T-helper 17 cell (primary cell): ENCODE results near the gene PTAR1. TPM values are rescaled to one million over a fixed set of nuclear protein-coding genes. Genes with fewer than 3 reads are reported as not detected.
A peak's percentile ranks its signal among the peaks of the same experiment; 100 is the strongest.
"Not testable (repeated sequence)": the region's sequence is repeated elsewhere in the genome, so short reads cannot be mapped to it uniquely, and the experiment has no call there.

Experiments used
- ATAC-seq: fragments of 150-1000 bp; cut with Tn5 transposase; 2 replicates; pipeline ENCODE4 v1.10.0; 2021; ENCODE audit warnings: mild to moderate bottlenecking, moderate library complexity
- DNase-seq, 3 donors: peaks; one replicate each; pipeline versions ENCODE4 v3.0.0 to v3.0.0-alpha.2; 2020 to 2021
- H3K9me3 ChIP-seq: one replicate; pipeline ENCODE4 v1.7.0; 2013; ENCODE audit warnings: low read length, mild to moderate bottlenecking; ENCODE audit not compliant: control insufficient read depth, poor library complexity, severe bottlenecking
- H3K27ac Mint-ChIP-seq: one replicate; pipeline ENCODE4 v1.8.0; 2022; ENCODE audit warnings: mild to moderate bottlenecking, moderate library complexity, mixed read lengths
- H3K27me3 Mint-ChIP-seq: one replicate; pipeline ENCODE4 v1.8.0; 2022; ENCODE audit warnings: mixed read lengths
- H3K36me3 Mint-ChIP-seq: one replicate; pipeline ENCODE4 v1.8.0; 2022; ENCODE audit warnings: low read depth, mixed read lengths
- H3K4me1 Mint-ChIP-seq: one replicate; pipeline ENCODE4 v1.8.0; 2022; ENCODE audit warnings: mild to moderate bottlenecking, mixed read lengths
- H3K4me3 Mint-ChIP-seq: one replicate; pipeline ENCODE4 v1.8.0; 2022; ENCODE audit warnings: mild to moderate bottlenecking, moderate library complexity, mixed read lengths
- total RNA-seq, 4 donors: library from RNA in 2 of 4; stranded (reverse) in 2 of 4; gene quantifications; one replicate each; pipeline ENCODE4 v1.2.3 and lab custom pipeline; 2022 to 2026

PTAR1 gene
- total RNA-seq, 2 donors from 2014 or later, result 56.7 to 70.6 TPM

DNA sequence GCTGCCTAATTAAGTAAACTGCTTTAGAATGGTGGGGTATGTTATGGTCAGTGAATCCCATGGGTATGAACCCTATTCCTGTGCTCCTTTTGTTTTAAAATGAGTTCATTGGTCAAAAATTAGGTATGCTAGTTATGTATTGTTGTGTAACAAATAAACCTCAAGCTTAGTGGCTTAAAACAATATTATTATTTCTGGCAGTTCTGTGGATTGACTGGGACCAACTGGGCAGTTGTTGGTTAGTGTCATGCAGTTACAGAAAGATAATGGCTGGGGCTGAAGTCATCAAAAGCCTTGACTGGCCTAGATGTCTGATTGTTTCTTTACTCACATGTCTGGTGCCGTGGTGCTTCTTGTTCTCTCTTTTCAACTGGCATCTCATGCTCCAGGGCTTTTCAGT lies 8.9 kb upstream of the PTAR1 start:
- H3K27me3 Mint-ChIP-seq, result no peaks in the 10 kb centered on the region

DNA sequence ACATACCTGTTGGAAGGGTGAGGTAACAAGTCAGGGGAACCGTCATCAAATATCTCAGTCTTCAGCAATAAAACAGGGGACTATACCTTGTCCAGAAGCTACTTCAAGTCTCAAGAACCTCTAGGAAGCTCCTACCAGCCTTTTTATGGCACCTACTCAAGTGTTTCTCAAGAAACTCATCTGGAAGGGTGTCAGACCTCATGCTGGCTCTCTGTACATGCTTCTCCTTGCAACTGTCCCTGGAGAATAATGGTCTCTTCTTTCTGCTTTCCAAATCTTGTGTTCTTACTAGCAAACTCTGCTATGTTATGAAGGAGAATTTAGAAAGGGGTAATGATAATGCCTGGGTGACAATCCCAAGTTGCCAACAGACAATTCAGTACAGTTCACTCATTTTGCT lies 8.3 kb upstream of the PTAR1 start:
- peaks cover 2% of the 10 kb centered on the region for H3K4me1 Mint-ChIP-seq

More for the DNA sequence above, 8.9 kb upstream of the PTAR1 start:
- ATAC-seq (no peak), DNase-seq (no peak)
- H3K9me3 ChIP-seq, result no peaks in the 10 kb centered on the region
- Mint-ChIP-seq H3K4me3 (no peak overlapping the region), H3K36me3 (no peaks in the 10 kb centered on the region), H3K4me1 (peaks cover 2% of the 10 kb centered on the region), H3K27ac (no peak overlapping the region)

DNA sequence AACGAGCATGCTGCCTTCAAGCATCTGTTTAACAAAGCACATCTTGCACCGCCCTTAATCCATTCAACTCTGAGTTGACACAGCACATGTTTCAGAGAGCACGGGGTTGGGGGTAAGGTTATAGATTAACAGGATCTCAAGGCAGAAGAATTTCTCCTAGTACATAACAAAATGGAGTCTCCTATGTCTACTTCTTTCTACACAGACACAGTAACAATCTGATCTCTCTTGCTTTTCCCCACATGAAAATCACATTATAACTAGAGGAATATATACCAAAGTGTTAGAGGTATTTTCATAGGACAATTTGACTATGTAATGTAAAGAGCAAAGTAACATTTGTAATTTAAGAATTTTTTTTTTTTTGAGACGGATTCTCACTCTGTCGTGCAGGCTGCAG lies 4.1 kb upstream of the PTAR1 start:
- not testable (repeated sequence) for H3K27me3 Mint-ChIP-seq, DNase-seq, H3K9me3 ChIP-seq, H3K36me3 Mint-ChIP-seq, H3K27ac Mint-ChIP-seq, ATAC-seq, H3K4me1 Mint-ChIP-seq
- peak overlapping the region; percentile 25 for H3K4me3 Mint-ChIP-seq

More for the DNA sequence above, 8.3 kb upstream of the PTAR1 start:
- H3K4me3 Mint-ChIP-seq, result no peak overlapping the region
- H3K27ac Mint-ChIP-seq, result no peak overlapping the region
- ATAC-seq, result no peak
- no peaks in the 10 kb centered on the region for H3K36me3 Mint-ChIP-seq
- H3K27me3 Mint-ChIP-seq, result no peaks in the 10 kb centered on the region
- DNase-seq, result no peak
- H3K9me3 ChIP-seq, result no peaks in the 10 kb centered on the region

DNA sequence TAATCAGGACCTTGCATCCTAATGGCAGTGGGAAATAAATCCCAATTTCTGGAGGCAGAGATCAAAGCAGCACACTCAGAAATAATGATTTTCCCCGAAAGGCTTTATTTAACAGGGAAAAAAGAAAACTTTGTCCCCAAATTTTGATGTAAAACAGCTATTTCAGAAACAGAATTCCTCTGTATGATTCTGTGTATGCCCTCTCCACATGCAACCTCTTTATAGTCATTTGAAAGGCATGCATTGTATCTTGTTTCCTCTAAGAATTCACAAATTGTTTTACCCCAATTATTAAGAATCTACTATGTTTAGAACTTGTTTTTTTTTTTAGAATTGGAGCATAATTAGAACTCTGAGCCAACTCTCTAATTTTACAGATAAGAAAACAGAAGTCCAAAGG lies 2.7 kb upstream of the PTAR1 start:
- H3K36me3 Mint-ChIP-seq, result peaks cover 2% of the 10 kb centered on the region
- H3K27ac Mint-ChIP-seq, result no peak overlapping the region
- H3K4me3 Mint-ChIP-seq, result no peak overlapping the region
- peaks cover 12% of the 10 kb centered on the region for H3K4me1 Mint-ChIP-seq
- H3K27me3 Mint-ChIP-seq, result no peaks in the 10 kb centered on the region
- no peak for ATAC-seq
- DNase-seq, result no peak
- H3K9me3 ChIP-seq, result no peaks in the 10 kb centered on the region

DNA sequence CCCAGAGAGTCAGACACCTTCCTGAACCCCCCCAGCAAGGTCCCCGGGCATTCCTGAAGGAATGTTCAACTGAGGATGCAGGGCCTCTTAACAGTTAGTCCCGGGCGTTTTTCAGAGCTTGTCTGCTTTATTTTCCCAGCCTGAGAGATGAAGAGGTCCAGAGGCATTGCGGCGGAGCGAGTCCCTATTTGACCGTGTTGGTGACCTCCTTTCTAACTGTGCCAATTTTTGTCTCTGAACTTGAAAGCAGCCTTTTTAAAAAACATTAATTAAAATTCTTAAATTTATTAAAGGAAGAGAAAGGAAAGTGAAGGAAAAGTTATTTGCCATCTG lies 433 bp upstream of the PTAR1 start:
- H3K9me3 ChIP-seq, result no peaks in the 10 kb centered on the region
- Mint-ChIP-seq H3K27me3 (no peaks in the 10 kb centered on the region), H3K4me3 (peak overlapping the region; percentile 95), H3K36me3 (peaks cover 2% of the 10 kb centered on the region), H3K27ac (peak overlapping the region; percentile 87), H3K4me1 (peaks cover 19% of the 10 kb centered on the region)
- ATAC-seq (no peak), DNase-seq (no peak)

DNA sequence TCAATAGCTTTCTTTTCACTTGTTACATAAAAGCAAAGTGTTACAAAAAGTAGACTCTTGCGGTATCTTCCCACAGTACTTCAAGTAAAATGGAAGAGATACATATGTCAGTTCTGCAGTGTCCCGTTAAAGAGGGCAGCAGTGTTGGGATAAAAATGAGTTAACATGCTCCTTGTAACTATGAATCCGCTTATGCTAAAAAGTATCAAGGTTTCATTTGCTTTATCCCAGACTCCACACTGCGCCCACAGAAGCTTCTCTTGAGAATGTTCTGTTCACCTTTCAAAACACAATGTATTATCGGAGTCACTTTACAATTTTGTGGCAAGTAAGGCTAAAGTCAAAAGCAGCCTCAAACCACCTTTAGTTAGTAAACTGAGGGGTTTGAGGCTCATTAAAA lies 790 bp downstream of the PTAR1 start:
- no peaks in the 10 kb centered on the region for H3K9me3 ChIP-seq
- Mint-ChIP-seq H3K36me3 (peaks cover 2% of the 10 kb centered on the region), H3K27me3 (no peaks in the 10 kb centered on the region), H3K27ac (peak overlapping the region; percentile 87), H3K4me3 (peak overlapping the region; percentile 95), H3K4me1 (peaks cover 23% of the 10 kb centered on the region)
- ATAC-seq (no peak), DNase-seq (no peak)

DNA sequence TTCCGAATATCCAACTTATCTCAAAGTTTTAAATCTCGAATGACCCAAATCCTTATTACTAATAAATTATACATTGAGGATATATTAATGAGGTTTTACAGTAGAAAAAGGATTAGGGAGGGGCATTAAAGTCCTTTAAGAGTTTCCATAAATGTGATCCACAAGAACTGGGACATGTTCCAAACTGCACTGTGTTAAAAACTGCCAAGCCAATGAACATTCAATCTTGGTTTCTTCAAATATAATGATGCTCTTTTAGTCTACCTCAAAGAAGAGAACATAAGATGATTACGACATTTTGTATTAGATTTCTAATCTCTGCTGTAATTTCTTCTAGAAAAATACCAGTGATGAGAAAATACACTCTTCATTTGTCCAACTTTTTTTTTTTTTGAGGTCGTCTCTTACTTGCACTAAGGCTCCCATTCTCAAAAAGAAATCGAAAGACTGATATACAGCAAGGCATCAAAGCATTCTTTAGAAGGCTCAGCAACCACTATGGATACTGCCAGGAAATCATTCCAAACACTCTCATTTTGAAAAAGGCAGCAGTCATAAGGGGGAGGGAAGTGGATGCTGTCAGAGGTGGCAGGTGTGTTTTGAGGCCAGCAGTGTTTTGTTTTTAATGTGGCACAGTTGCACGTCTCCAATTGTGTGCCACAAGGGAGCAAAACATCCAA lies 1.7 kb downstream of the PTAR1 start:
- H3K4me3 Mint-ChIP-seq, result peak overlapping the region; percentile 95
- no peak for ATAC-seq
- no peaks in the 10 kb centered on the region for H3K9me3 ChIP-seq
- peaks cover 28% of the 10 kb centered on the region for H3K4me1 Mint-ChIP-seq
- no peaks in the 10 kb centered on the region for H3K27me3 Mint-ChIP-seq
- peak overlapping the region; percentile 32 for H3K27ac Mint-ChIP-seq
- peaks cover 2% of the 10 kb centered on the region for H3K36me3 Mint-ChIP-seq
- no peak for DNase-seq

DNA sequence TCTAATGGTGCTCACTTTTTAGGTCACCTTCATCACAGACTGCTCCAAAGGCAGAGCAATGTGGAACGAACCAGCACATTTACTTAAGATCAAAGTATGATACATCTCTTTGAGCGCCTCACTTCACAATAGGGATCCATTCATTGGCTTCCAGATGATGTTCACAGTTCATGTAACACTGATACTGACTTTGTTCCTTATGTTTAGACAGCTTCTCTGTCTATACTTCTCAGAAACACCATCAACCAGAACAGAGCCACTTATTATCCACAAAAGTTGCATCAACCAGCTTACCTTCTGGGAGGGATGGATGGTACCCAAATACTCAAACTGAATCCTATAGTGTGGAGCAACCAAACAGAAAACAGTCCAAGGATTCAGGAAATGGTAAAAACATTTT lies 4.6 kb downstream of the PTAR1 start:
- no peaks in the 10 kb centered on the region for H3K9me3 ChIP-seq
- Mint-ChIP-seq H3K4me3 (no peak overlapping the region), H3K27me3 (no peaks in the 10 kb centered on the region), H3K27ac (no peak overlapping the region), H3K4me1 (peaks cover 30% of the 10 kb centered on the region), H3K36me3 (peaks cover 5% of the 10 kb centered on the region)
- ATAC-seq, result no peak
- no peak for DNase-seq

DNA sequence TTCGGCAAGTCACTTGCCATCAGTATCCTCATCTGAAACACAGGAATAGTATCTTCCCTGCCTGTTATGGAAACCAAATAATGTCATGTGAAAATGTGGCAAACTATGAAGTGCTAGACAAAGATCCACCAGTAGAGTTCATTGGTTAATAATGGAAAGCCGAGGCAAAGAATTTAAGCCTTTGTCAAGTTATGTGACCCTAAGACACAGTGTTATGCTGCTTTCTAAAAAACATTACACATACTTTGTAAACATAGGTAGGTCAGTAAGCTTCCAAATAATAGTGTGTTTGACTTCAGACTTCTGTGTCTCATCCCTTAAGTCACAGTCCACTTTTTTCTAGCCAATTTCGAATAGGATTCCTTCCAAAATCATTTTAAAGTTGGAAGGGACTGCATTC lies 6.0 kb downstream of the PTAR1 start:
- H3K4me1 Mint-ChIP-seq, result peaks cover 29% of the 10 kb centered on the region
- peaks cover 5% of the 10 kb centered on the region for H3K36me3 Mint-ChIP-seq
- ATAC-seq, result no peak

DNA sequence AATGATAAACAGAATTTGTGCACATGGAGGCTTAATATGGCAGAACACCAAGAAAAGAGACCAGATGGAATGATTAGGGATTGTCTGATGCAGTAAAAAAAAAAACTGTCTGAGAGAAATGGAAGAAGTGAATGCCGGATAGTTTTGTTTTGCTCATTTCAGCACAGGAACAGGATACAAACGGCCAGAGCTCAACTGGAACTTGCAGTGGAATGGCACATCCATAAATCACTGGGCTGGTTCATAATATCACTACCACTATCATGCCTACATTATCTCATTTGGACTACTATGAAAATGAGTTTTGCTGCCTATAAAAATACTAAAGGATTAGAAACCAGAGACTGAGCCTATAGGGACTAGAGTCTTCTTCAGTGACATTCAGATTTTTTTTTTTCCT lies 9.7 kb downstream of the PTAR1 start:
- no peaks in the 10 kb centered on the region for H3K27me3 Mint-ChIP-seq
- no peaks in the 10 kb centered on the region for H3K9me3 ChIP-seq
- peaks cover 11% of the 10 kb centered on the region for H3K36me3 Mint-ChIP-seq
- H3K4me1 Mint-ChIP-seq, result peaks cover 34% of the 10 kb centered on the region
- no peak overlapping the region for H3K4me3 Mint-ChIP-seq
- ATAC-seq (no peak), DNase-seq (no peak)
- H3K27ac Mint-ChIP-seq, result no peak overlapping the region

More for the DNA sequence above, 6.0 kb downstream of the PTAR1 start:
- H3K9me3 ChIP-seq, result no peaks in the 10 kb centered on the region
- DNase-seq, result no peak
- H3K4me3 Mint-ChIP-seq, result no peak overlapping the region
- H3K27ac Mint-ChIP-seq, result no peak overlapping the region
- no peaks in the 10 kb centered on the region for H3K27me3 Mint-ChIP-seq

DNA sequence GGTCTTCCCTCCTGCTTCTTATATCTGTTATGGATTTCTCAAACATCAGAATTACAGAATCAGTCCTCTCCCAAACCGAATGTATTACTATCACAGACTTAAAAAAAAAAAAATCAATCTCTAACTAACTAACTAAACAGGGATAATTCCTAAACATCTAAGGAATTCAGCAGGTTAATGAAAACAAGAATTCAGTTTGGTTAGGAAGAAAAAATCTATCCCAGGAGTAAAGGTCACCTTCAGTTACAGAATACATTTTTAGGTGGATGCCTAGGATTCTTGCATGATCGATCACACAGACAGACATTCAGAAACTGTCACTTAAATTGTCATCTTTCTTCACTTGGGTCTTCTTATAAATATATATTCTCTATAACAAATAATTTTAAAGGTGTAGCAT lies 11.5 kb downstream of the PTAR1 start:
- H3K27ac Mint-ChIP-seq, result no peak overlapping the region
- H3K9me3 ChIP-seq, result no peaks in the 10 kb centered on the region
- no peak for DNase-seq
- no peak overlapping the region for H3K4me3 Mint-ChIP-seq
- no peaks in the 10 kb centered on the region for H3K27me3 Mint-ChIP-seq
- ATAC-seq, result no peak
- peaks cover 13% of the 10 kb centered on the region for H3K36me3 Mint-ChIP-seq
- peaks cover 30% of the 10 kb centered on the region for H3K4me1 Mint-ChIP-seq

DNA sequence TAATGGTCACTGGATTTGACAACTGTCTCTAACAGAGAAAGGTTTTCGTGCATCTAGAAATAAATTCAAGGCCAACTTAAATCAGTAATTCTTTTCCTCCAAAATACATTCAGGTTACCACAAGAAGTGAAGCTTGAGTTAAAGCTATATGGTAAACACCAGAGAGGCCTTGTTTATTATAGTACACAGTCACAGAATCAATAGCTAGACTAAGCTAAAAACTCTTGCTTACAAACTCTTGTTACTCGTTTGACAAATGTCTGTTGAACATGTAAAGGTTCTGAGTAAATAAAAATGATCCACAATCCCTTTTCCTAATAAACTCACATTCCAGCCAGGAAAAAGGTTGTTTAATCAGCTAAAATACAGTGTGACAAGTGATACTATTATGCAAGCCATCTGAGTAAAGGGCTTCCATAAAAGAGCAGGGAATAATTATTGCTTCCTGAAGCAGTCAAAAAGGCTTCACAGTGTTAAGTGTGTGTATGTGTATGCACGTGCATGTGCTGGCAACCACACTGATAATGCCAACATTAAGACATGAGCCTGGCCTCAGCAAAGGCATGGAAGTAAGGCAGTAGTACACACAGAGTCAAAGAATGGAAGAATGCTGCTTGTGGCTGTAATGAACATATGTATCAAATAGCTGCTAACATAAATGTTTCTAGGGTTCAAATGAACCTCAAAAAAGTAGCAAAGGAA lies 12.8 kb downstream of the PTAR1 start:
- H3K36me3 Mint-ChIP-seq, result peaks cover 13% of the 10 kb centered on the region

DNA sequence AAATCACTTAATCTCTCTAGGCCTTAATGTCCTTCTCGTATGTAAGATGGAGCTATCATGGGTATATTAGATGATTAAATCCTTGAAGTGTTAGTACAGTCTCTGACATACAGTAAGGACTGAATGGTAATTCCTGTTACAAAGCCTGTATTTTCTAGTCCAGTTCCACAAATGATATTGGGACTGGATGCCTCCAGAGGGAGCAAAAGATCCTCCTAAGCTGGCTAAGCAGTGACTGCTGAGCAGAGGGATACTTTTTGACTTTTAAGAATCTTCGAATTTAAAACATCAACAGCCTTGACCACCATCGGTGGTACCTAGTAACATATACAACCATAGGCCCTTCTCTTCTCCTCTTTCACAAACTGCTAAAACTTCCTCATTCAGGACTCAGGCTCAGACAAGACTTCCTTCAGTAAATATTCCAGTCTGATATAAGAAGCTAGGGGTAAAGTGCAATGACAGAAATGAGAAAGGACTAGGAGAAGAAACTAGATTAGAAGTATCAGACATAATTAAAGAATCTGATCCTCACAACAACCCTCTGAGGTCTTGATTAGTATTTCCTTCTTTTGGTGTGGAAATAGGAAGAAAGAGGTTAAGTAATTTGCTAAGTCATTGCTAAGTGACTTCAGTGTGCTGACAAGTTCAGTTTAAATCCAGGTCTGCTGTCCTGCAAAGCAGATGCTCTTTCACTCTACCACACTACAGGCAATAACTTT lies 13.9 kb downstream of the PTAR1 start:
- ATAC-seq (no peak), DNase-seq (no peak)
- peak overlapping the region; percentile 53 for H3K27ac Mint-ChIP-seq
- no peak overlapping the region for H3K4me3 Mint-ChIP-seq
- no peaks in the 10 kb centered on the region for H3K27me3 Mint-ChIP-seq
- H3K4me1 Mint-ChIP-seq, result peaks cover 37% of the 10 kb centered on the region
- H3K36me3 Mint-ChIP-seq, result peaks cover 17% of the 10 kb centered on the region
- H3K9me3 ChIP-seq, result no peaks in the 10 kb centered on the region

More for the DNA sequence above, 12.8 kb downstream of the PTAR1 start:
- H3K4me1 Mint-ChIP-seq, result peaks cover 33% of the 10 kb centered on the region
- ATAC-seq (no peak), DNase-seq (no peak)
- no peaks in the 10 kb centered on the region for H3K9me3 ChIP-seq
- H3K27me3 Mint-ChIP-seq, result no peaks in the 10 kb centered on the region
- no peak overlapping the region for H3K4me3 Mint-ChIP-seq
- H3K27ac Mint-ChIP-seq, result peak overlapping the region; percentile 53
